RWPE1 (cell line): ENCODE measurements around the gene TAS2R1.

ENCODE experiments used
- CTCF ChIA-PET: fragments of 350-600 bp; sonication (Branson Sonifier 250); formaldehyde crosslinking; extraction: SDS; loops from one replicate; lab custom pipeline; 2021; lab: Yijun Ruan, JAX
- POLR2A ChIA-PET: fragments of 400-600 bp; formaldehyde crosslinking; extraction: SDS; loops from one replicate; lab custom pipeline; 2020; ENCODE audit warnings: antibody characterized with exemption; ENCODE audit not compliant: low non-redundant PET; lab: Yijun Ruan, JAX
- DNase-seq: peaks from one replicate; pipeline ENCODE4 v3.0.0; 2012; ENCODE audit warnings: low spot score
- H3K27ac ChIP-seq: fragments of 450-650 bp; 2 replicates; pipeline ENCODE4 v1.5.1; 2017
- TF ChIP-seq, protein P1 (sequence below): fragments of 450-650 bp; conservative IDR thresholded peaks from 2 replicates; pipeline ENCODE4 v1.5.1; 2017; ENCODE audit warnings: low read depth, mild to moderate bottlenecking

The TAS2R1 gene, protein sequence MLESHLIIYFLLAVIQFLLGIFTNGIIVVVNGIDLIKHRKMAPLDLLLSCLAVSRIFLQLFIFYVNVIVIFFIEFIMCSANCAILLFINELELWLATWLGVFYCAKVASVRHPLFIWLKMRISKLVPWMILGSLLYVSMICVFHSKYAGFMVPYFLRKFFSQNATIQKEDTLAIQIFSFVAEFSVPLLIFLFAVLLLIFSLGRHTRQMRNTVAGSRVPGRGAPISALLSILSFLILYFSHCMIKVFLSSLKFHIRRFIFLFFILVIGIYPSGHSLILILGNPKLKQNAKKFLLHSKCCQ

DNA sequence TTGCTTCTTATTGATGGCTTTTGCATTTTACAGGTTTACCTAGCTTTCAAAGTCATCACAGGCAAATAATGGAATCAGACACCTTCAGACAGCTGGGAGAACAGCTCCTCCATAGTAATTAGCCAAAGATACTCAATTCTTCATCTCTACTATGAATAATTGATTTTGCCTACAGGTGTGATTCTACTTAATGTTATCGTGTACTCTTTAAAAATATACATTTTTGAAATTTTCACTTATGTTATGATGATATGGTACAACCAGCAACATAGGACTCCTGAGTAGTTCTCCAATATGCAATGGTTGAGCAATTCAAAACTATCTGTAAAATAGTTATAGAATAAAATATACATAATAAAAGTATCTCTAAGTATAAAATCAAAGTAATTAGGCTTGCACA, at the start of gene TAS2R1:
TAS2R1 (minus strand) TSS at position 101 of the 400 bp plus-strand sequence. CDS start 319 bp downstream, outside the sequence.
- CTCF ChIA-PET: interaction anchor here (0.6 kb wide), 1 partner anchor 160 kb away, joined by 5 read pairs; no protein-coding TSS in a partner anchor
- H3K27ac ChIP-seq: no peak within 1 kb of the TSS
- POLR2A ChIA-PET: no interaction called here
- TF ChIP-seq, protein P1, sequence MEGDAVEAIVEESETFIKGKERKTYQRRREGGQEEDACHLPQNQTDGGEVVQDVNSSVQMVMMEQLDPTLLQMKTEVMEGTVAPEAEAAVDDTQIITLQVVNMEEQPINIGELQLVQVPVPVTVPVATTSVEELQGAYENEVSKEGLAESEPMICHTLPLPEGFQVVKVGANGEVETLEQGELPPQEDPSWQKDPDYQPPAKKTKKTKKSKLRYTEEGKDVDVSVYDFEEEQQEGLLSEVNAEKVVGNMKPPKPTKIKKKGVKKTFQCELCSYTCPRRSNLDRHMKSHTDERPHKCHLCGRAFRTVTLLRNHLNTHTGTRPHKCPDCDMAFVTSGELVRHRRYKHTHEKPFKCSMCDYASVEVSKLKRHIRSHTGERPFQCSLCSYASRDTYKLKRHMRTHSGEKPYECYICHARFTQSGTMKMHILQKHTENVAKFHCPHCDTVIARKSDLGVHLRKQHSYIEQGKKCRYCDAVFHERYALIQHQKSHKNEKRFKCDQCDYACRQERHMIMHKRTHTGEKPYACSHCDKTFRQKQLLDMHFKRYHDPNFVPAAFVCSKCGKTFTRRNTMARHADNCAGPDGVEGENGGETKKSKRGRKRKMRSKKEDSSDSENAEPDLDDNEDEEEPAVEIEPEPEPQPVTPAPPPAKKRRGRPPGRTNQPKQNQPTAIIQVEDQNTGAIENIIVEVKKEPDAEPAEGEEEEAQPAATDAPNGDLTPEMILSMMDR: no peak
- DNase-seq: no peak

DNA sequence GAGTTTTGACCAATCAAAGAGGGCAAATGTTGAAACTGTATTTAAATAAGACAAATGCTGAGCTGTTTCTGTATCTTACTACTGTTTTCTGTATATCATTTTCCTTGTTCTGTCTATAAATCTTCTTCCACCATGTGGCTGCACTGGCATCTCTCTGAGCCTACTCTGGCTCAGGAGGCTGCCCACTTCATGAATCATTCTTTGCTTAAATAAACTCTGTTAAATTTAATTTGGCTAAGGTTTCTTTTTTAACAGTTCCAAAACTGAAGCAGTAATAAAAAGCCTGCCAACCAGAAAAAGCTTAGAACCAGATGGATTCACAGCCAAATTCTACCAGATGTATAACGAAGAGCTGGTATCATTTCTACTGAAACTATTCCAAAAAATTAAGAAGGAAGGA, 40.2 kb upstream of the TAS2R1 start:
- ChIA-PET CTCF (interaction anchor here (0.6 kb wide), 1 partner anchor 514 kb away, joined by 4 read pairs; no protein-coding TSS in a partner anchor), POLR2A (no interaction called here)
- DNase-seq: no peak
- no peak overlapping the region for H3K27ac ChIP-seq
- TF ChIP-seq, protein P1: no peak

DNA sequence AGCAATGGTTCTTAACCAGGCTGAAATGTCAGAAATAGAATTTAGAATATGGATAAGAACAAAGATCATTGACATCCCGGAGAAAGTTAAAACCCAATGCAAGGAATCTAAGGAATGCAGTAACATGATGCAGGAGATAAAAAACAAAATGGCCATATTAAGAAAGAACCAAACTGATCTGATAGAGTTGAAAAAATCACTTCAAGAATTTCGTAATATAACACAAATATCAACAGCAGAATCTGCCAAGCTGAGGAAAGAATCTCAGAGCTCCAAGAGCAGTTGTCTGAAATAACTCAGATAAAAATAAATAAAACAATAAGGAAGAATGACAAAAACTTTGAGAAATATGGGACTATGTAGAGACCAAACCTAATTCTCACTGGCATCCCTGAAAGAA, 37.8 kb upstream of the TAS2R1 start:
- POLR2A ChIA-PET: no interaction called here
- CTCF ChIA-PET: no interaction called here
- no peak overlapping the region for H3K27ac ChIP-seq
- DNase-seq: no peak
- TF ChIP-seq, protein P1: no peak

DNA sequence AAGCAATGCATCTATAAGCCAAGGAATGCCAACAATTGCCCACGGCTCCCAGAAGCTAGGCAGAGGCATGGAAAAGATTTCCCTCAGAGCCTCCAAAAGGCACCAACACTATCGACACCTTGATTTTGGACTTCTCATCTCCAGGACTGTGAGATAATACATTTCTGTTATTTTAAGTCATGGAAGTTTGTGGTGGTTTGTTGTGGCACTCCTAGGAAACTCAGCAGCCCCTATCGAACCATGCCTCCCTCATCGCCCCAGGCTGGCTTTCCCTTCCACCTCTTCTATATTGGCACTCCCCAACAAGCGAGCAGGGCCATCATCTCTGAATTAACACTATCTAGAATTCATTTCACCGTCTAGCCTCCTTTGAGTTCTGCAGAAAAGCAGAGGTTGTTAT, 33.7 kb upstream of the TAS2R1 start:
- POLR2A ChIA-PET: no interaction called here
- no peak overlapping the region for H3K27ac ChIP-seq
- TF ChIP-seq, protein P1: no peak
- CTCF ChIA-PET: interaction anchor here (0.6 kb wide), 1 partner anchor 1355 kb away, joined by 3 read pairs; no protein-coding TSS in a partner anchor
- no peak for DNase-seq

DNA sequence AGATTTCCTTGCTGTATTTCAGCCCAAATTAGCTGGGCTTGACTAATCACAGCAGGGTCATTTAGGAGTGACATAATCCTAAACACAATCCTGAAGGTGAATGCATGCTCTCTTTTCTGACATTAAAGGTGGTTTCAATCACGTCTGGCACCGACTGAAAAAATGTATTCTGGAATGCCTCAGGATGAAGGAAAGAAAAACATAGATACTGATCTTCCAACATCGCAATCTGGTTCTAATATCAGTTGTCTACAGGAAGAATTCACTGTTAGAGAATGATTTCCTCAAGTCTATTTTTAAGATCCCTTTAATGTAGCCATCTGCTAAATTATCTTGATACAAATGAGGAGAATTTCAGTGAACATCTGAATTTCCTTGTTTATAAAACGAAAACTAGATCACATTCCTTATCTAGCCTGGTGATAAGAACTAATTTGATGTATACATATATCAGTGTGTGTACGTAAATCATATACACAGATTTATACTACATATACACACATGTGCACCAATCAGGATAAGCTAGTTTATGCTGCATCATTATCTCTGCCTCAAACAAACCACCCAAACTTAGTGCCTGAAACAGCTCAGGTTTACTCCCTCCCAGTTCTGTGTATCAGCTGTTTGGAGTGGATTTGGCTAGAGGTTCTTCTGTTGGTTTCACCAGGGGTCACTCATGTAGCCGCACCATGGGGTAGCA, 31.3 kb upstream of the TAS2R1 start:
- TF ChIP-seq, protein P1: no peak
- no peak overlapping the region for H3K27ac ChIP-seq
- POLR2A ChIA-PET: no interaction called here
- no peak for DNase-seq
- CTCF ChIA-PET: no interaction called here

DNA sequence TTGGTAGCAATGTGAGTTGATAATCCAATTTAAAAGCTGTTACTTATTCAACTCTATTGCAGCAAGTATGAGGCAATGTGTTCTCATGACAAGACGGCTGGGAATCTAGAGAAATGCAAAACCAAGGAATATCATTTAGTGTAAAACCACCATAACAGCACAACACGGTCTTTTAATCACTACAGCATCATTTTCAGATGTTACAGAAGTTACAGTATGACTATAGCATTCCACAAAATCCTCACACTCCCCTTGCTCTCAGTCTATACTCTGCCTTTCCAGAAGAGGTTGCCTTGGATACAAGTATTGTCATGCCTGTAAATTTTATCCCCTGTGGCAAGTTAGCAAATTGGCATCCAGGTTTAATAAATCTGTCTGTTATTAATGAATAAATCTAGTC, 28.6 kb upstream of the TAS2R1 start:
- ChIA-PET POLR2A (no interaction called here), CTCF (no interaction called here)
- no peak for DNase-seq
- TF ChIP-seq, protein P1: no peak
- no peak overlapping the region for H3K27ac ChIP-seq
